ENCODE results near the gene KCNAB2. TPM values are rescaled to one million over a fixed set of nuclear protein-coding genes. Genes with fewer than 3 reads are reported as not detected.

KCNAB2 gene
- total RNA-seq = 1.9 and 2.0 TPM in 2 replicates

GRCh38 chr1:6045561-6045960, at the start of gene KCNAB2:
Gene KCNAB2 (plus strand): TSS chr1:6045888. CDS start chr1:6051537, 5,649 bp downstream.

Other genes starting within 250 kb of the KCNAB2 start
- gene NPHP4, start 53.5 kb upstream of the KCNAB2 start, total RNA-seq = 3.7 and 6.1 TPM in 2 replicates
- under 0.01 TPM in 2 replicates for gene CHD5, start 134.4 kb downstream of the KCNAB2 start, total RNA-seq
- 117 and 153 TPM in 2 replicates for gene RPL22, start 153.7 kb downstream of the KCNAB2 start, total RNA-seq
- gene RNF207, start 160.2 kb downstream of the KCNAB2 start, total RNA-seq = 13.0 and 22.6 TPM in 2 replicates
- gene ICMT, start 190.1 kb downstream of the KCNAB2 start, total RNA-seq = 112 TPM in 2 replicates
- gene HES3, start 198.3 kb downstream of the KCNAB2 start, total RNA-seq = not detected in 2 replicates
- 2.1 and 2.8 TPM in 2 replicates for gene GPR153, start 215.2 kb downstream of the KCNAB2 start, total RNA-seq